CD14-positive monocyte (primary cell): ENCODE data around the gene MST1. TPM values are rescaled to one million over a fixed set of nuclear protein-coding genes. Genes with fewer than 3 reads are reported as not detected.

Source experiments
- DNase-seq, 3 donors: peaks; one replicate each; pipeline ENCODE4 v3.0.0-alpha.2; 2011 to 2022
- H2AFZ ChIP-seq: 2 replicates; pipeline ENCODE4 v1.6.0; 2012; ENCODE audit warnings: mild to moderate bottlenecking, low read depth, low read length, inconsistent platforms; ENCODE audit not compliant: insufficient read depth, poor library complexity, severe bottlenecking
- H3K27ac ChIP-seq, 2 donors: 1 replicate in 1 of 2; 2 replicates in 1 of 2; pipeline ENCODE4 v1.5.1; 2012 to 2013; ENCODE audit warnings: low read length in 2 of 2, control low read depth in 1 of 2, inconsistent platforms in 1 of 2, low read depth in 1 of 2, mild to moderate bottlenecking in 1 of 2
- H3K27me3 ChIP-seq, 2 donors: one replicate each; pipeline versions ENCODE4 v1.6.0 to v1.6.1; 2011 to 2013; ENCODE audit warnings: low read length in 2 of 2; ENCODE audit not compliant: control insufficient read depth in 2 of 2, insufficient read depth in 2 of 2
- H3K36me3 ChIP-seq, 2 donors: replicated peaks in 1 of 2; 1 replicate in 1 of 2; 2 replicates in 1 of 2; pipeline versions ENCODE4 v1.5.1 to v1.6.1; 2012 to 2013; ENCODE audit warnings: low read length in 2 of 2, control low read depth in 1 of 2, inconsistent platforms in 1 of 2, mild to moderate bottlenecking in 1 of 2; ENCODE audit not compliant: insufficient read depth in 2 of 2, control insufficient read depth in 1 of 2
- H3K4me1 ChIP-seq, 2 donors: 1 replicate in 1 of 2; 2 replicates in 1 of 2; pipeline versions ENCODE4 v1.5.1 to v1.6.1; 2012 to 2013; ENCODE audit warnings: low read length in 2 of 2, control low read depth in 1 of 2, inconsistent platforms in 1 of 2, mild to moderate bottlenecking in 1 of 2, moderate library complexity in 1 of 2; ENCODE audit not compliant: insufficient read depth in 2 of 2, control insufficient read depth in 1 of 2
- H3K4me2 ChIP-seq: replicated peaks from 2 replicates; pipeline ENCODE3; 2012; ENCODE audit warnings: low read length, moderate library complexity, mild to moderate bottlenecking; ENCODE audit not compliant: poor library complexity, severe bottlenecking; ENCODE audit errors: extremely low read depth
- H3K4me3 ChIP-seq, 3 experiments: fragments of 200-600 bp in 1 of 3; sonication (generic) in 1 of 3; replicated peaks in 1 of 3; 1 replicate in 2 of 3; 2 replicates in 1 of 3; pipeline ENCODE4 v1.5.1; 2011 to 2013; ENCODE audit warnings: low read length in 3 of 3, mild to moderate bottlenecking in 3 of 3, control low read depth in 2 of 3, low read depth in 2 of 3, inconsistent platforms in 1 of 3, moderate library complexity in 1 of 3
- H3K79me2 ChIP-seq: 2 replicates; pipeline ENCODE4 v1.6.0; 2012; ENCODE audit warnings: mild to moderate bottlenecking, control low read depth, inconsistent platforms, low read length, moderate library complexity; ENCODE audit not compliant: insufficient read depth
- H3K9ac ChIP-seq: 2 replicates; pipeline ENCODE4 v1.6.0; 2017; ENCODE audit warnings: low read length, mild to moderate bottlenecking; ENCODE audit not compliant: insufficient read depth, poor library complexity, severe bottlenecking
- H3K9me3 ChIP-seq, 2 donors: replicated peaks in 1 of 2; 1 replicate in 1 of 2; 2 replicates in 1 of 2; pipeline versions ENCODE4 v1.5.1 to v1.6.1; 2012 to 2013; ENCODE audit warnings: low read length in 2 of 2, control low read depth in 1 of 2; ENCODE audit not compliant: control insufficient read depth in 1 of 2, insufficient read depth in 1 of 2
- H4K20me1 ChIP-seq: 2 replicates; pipeline ENCODE4 v1.6.0; 2012; ENCODE audit warnings: mild to moderate bottlenecking, low read length, control low read depth, moderate library complexity; ENCODE audit not compliant: insufficient read depth
- H3K27ac Mint-ChIP-seq, 7 donors: one replicate each; pipeline ENCODE4 v1.8.0; 2020; ENCODE audit warnings: mild to moderate bottlenecking in 7 of 7, mixed read lengths in 7 of 7, moderate library complexity in 6 of 7, inconsistent platforms in 2 of 7
- H3K27me3 Mint-ChIP-seq, 3 donors: one replicate each; pipeline ENCODE4 v1.8.0; 2021 to 2022; ENCODE audit warnings: low read depth in 3 of 3, mild to moderate bottlenecking in 3 of 3, mixed read lengths in 3 of 3, moderate library complexity in 3 of 3, inconsistent platforms in 1 of 3
- H3K36me3 Mint-ChIP-seq, 2 donors: one replicate each; pipeline ENCODE4 v1.8.0; 2020; ENCODE audit warnings: mixed read lengths in 2 of 2, inconsistent platforms in 1 of 2, mild to moderate bottlenecking in 1 of 2
- H3K4me1 Mint-ChIP-seq: one replicate; pipeline ENCODE4 v1.8.0; 2020; ENCODE audit warnings: mild to moderate bottlenecking, mixed read lengths
- H3K4me3 Mint-ChIP-seq, 2 donors: one replicate each; pipeline ENCODE4 v1.8.0; 2020; ENCODE audit warnings: mild to moderate bottlenecking in 2 of 2, mixed read lengths in 2 of 2, moderate library complexity in 1 of 2
- H3K9me3 Mint-ChIP-seq, 7 donors: one replicate each; pipeline ENCODE4 v1.8.0; 2020 to 2022; ENCODE audit warnings: mixed read lengths in 7 of 7, mild to moderate bottlenecking in 6 of 7, moderate library complexity in 6 of 7, inconsistent platforms in 2 of 7
- WGBS: methylation state at CpG from one replicate; pipeline ENCODE4 v1.1.5; 2013; ENCODE audit warnings: missing lambda C conversion rate; ENCODE audit not compliant: insufficient coverage; 5-methylcytosine and 5-hydroxymethylcytosine counted together
- intact Hi-C, 2 donors: fragments of 100-400 bp; cut with micrococcal nuclease; formaldehyde crosslinking; loops; one replicate each; pipeline versions ENCODE4 v1.15.0 to v1.15.1; 2023
- polyA plus RNA-seq, 3 donors: library from polyadenylated mRNA; depleted of rRNA in 1 of 3; unstranded in 2 of 3; stranded (reverse) in 1 of 3; fragments of 300-500 nt in 2 of 3; fragments of >200 nt in 1 of 3; fragmentation: Illumina TruSeq in 2 of 3; gene quantifications; 1 replicate in 2 of 3; 2 replicates in 1 of 3; pipeline ENCODE4 v1.2.3, GENCODE V29; 2012 to 2021
- TF ChIP-seq, protein P1 (sequence below): fragments of 200-600 bp; IDR thresholded peaks from one replicate; pipeline ENCODE4 v1.8.0; 2022; ENCODE audit warnings: antibody characterized with exemption, mild to moderate bottlenecking

Gene MST1
- polyA plus RNA-seq, 3 donors = 0.28 to 17.8 TPM; not detected in 1

GRCh38 chr3:49673121-49673714, 16.1 kb downstream of the MST1 start:
- Histone ChIP-seq H3K27ac (peak overlapping the region; percentile 96 to 97), H3K79me2 (peaks cover 13% of the 10 kb centered on the region), H3K4me1 (peaks cover 17 to 21% of the 10 kb centered on the region in 2 donors), H3K9ac (peak overlapping the region; percentile 92), H3K27me3 (no peaks in the 10 kb centered on the region), H3K4me2 (peak overlapping the region; percentile 81), H3K9me3 (peaks cover 0 to 6% of the 10 kb centered on the region in 2 donors), H4K20me1 (peaks cover 26% of the 10 kb centered on the region), H3K36me3 (peaks cover 27% of the 10 kb centered on the region in 2 donors), H3K4me3 (peak overlapping the region; percentile 63 to 82 (median 74)), H2AFZ (peak overlapping the region; percentile 80)
- Mint-ChIP-seq H3K36me3 (peaks cover 24 to 28% of the 10 kb centered on the region in 2 donors), H3K4me1 (peaks cover 28% of the 10 kb centered on the region), H3K4me3 (peak overlapping the region; percentile 84 to 91), H3K27me3 (peaks cover 4 to 10% (median 7%) of the 10 kb centered on the region in 3 donors), H3K27ac (peak overlapping the region; percentile 93 to 99 (median 98)), H3K9me3 (peaks cover 0 to 10% (median 3%) of the 10 kb centered on the region in 7 donors)
- DNase-seq = peak; percentile 23 to 57 (median 46)
- intact Hi-C loops = loop anchor here (5.0 to 10.0 kb wide), 3 partner anchors 52 to 201 kb away; partner anchors contain the start of genes GMPPB (in 2 of the 2) and DAG1 (in 1 of the 2)
- 18% methylated on average over 15 of the region's 17 CpGs for WGBS
- TF ChIP-seq, protein P1, sequence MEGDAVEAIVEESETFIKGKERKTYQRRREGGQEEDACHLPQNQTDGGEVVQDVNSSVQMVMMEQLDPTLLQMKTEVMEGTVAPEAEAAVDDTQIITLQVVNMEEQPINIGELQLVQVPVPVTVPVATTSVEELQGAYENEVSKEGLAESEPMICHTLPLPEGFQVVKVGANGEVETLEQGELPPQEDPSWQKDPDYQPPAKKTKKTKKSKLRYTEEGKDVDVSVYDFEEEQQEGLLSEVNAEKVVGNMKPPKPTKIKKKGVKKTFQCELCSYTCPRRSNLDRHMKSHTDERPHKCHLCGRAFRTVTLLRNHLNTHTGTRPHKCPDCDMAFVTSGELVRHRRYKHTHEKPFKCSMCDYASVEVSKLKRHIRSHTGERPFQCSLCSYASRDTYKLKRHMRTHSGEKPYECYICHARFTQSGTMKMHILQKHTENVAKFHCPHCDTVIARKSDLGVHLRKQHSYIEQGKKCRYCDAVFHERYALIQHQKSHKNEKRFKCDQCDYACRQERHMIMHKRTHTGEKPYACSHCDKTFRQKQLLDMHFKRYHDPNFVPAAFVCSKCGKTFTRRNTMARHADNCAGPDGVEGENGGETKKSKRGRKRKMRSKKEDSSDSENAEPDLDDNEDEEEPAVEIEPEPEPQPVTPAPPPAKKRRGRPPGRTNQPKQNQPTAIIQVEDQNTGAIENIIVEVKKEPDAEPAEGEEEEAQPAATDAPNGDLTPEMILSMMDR = no peak

DNA sequence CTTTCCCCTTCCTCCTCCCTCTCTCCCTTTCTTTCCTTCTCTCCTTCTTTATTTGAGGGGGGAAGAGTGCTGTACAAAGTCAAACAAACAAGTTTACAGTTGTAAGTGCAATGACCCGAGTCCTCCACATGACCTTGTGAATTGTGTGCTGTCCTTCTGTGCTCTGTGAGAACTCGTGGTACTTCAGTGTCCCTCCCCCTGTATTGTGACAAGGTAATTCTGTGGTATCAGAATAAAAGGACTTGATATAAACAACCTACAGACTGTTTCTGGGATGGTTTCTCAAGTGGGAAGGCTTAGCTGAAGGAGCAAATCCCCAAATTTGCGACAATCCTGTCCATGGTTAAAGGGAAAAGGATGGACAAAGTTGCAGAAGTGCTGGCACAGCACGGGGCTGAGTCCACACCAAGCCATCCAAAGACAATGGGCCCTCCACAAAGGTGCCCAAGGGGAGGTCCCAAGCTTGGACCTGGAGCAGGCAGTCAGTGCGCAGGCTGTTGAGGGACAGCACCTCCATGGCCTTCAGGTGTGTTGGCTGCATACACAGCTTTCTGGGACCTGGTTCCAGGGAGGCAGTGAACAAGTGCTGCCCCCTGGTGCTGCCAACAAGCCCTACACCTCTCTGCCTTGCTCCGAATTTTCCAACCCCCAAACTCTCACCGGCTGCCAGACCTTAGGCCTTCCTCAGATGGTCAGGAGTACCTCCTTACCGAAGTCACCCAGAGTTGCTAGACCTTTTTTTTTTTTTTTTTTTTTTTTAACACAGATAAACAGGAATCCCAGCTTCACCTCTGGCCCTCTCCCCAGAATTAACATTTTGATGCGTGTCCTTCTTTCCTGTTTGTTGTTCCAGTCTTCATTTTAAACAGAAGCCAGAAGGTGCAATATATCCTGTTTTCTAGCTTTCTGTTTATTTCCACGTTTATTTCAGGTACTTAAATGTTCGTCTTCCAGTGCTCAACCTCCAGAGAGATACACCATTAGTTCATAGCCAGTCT, 17.7 kb downstream of the MST1 start:
- intact Hi-C loops = loop anchor here (5.0 to 10.0 kb wide), 3 partner anchors 53 to 199 kb away; partner anchors contain the start of genes GMPPB (in 2 of the 2) and DAG1 (in 1 of the 2)
- Histone ChIP-seq H3K79me2 (peaks cover 13% of the 10 kb centered on the region), H3K27me3 (no peaks in the 10 kb centered on the region), H3K4me3 (no peak overlapping the region), H3K4me2 (no peak overlapping the region), H3K4me1 (peaks cover 17 to 21% of the 10 kb centered on the region in 2 donors), H3K9ac (no peak overlapping the region), H3K9me3 (peaks cover 0 to 6% of the 10 kb centered on the region in 2 donors), H2AFZ (no peak overlapping the region), H3K36me3 (peaks cover 11% of the 10 kb centered on the region in 2 donors), H4K20me1 (peaks cover 20% of the 10 kb centered on the region), H3K27ac (no peak overlapping the region)
- DNase-seq = peak; percentile 35 to 60 (median 53)
- Mint-ChIP-seq H3K27me3 (peaks cover 9 to 11% (median 10%) of the 10 kb centered on the region in 3 donors), H3K4me1 (peaks cover 26% of the 10 kb centered on the region), H3K27ac (peak overlapping the region in 2 of 7 donors; percentile 41 to 51), H3K4me3 (peak overlapping the region in 1 of 2 donors; percentile 39), H3K9me3 (peaks cover 0 to 10% (median 3%) of the 10 kb centered on the region in 7 donors), H3K36me3 (peaks cover 10 to 13% of the 10 kb centered on the region in 2 donors)
- TF ChIP-seq, protein P1 = peak; percentile 82
- WGBS = 54% methylated on average over 7 of the region's 11 CpGs
